Endothelial cell of umbilical vein (primary cell): ENCODE data around the gene B4GALNT3. TPM values are rescaled to one million over a fixed set of nuclear protein-coding genes. Genes with fewer than 3 reads are reported as not detected.

Experiments
- BruUV-seq: library from RNA; stranded (reverse); fragments of 400-500 nt; replicated peaks from 2 replicates; lab custom pipeline; 2021; lab: Mats Ljungman, UMichigan
- CTCF ChIA-PET: fragments of 300-600, 350-600 bp; sonication (Branson Sonifier 250); formaldehyde crosslinking; loops from one replicate; lab custom pipeline; 2021; ENCODE audit warnings: antibody characterized with exemption, inconsistent platforms; lab: Charles Lee
- POLR2A ChIA-PET: fragments of 300-600, 350-600 bp; sonication (Branson Sonifier 250); formaldehyde crosslinking; loops from one replicate; lab custom pipeline; 2021; ENCODE audit warnings: antibody characterized with exemption, inconsistent platforms; lab: Charles Lee
- DNase-seq: peaks from one replicate; pipeline ENCODE4 v3.0.0-alpha.2; 2011; ENCODE audit warnings: low read depth, low spot score
- FAIRE-seq: peaks from 2 replicates; lab custom pipeline; 2011; peaks lifted over from hg19 to GRCh38; lab: Jason Lieb, UNC
- H2AFZ ChIP-seq: 2 replicates; pipeline ENCODE4 v1.6.0; 2012; ENCODE audit warnings: low read depth, low read length, control low read depth, inconsistent platforms
- H3K27ac ChIP-seq: 2 replicates; pipeline ENCODE4 v1.5.1; 2011; ENCODE audit warnings: low read depth, mild to moderate bottlenecking, control low read depth, low read length, moderate library complexity; ENCODE audit not compliant: insufficient read depth
- H3K27me3 ChIP-seq, 2 experiments: 2 replicates each; pipeline versions ENCODE4 v1.6.0 to v1.6.1; 2011; ENCODE audit warnings: low read length in 2 of 2, mixed read lengths in 1 of 2; ENCODE audit not compliant: control insufficient read depth in 2 of 2, insufficient read depth in 2 of 2
- H3K36me3 ChIP-seq, 2 experiments: 2 replicates in 1 of 2; 3 replicates in 1 of 2; pipeline ENCODE4 v1.5.1; 2011; ENCODE audit warnings: low read length in 2 of 2, mild to moderate bottlenecking in 1 of 2, moderate library complexity in 1 of 2; ENCODE audit not compliant: control insufficient read depth in 2 of 2, insufficient read depth in 2 of 2; ENCODE audit errors: extremely low read depth in 1 of 2
- H3K4me1 ChIP-seq: 3 replicates; pipeline ENCODE4 v1.5.1; 2011; ENCODE audit warnings: mild to moderate bottlenecking, low read length; ENCODE audit not compliant: control insufficient read depth, insufficient read depth; ENCODE audit errors: extremely low read depth
- H3K4me2 ChIP-seq: 2 replicates; pipeline ENCODE4 v1.6.1; 2011; ENCODE audit warnings: low read length, control low read depth, mixed read lengths; ENCODE audit not compliant: insufficient read depth
- H3K4me3 ChIP-seq, 3 experiments: fragments of 200-600 bp in 1 of 3; sonication (generic), shearing (Covaris generic) in 1 of 3; replicated peaks in 1 of 3; 2 replicates each; pipeline ENCODE4 v1.5.1; 2011 to 2016; ENCODE audit warnings: control low read depth in 3 of 3, low read length in 3 of 3, mild to moderate bottlenecking in 2 of 3, inconsistent platforms in 1 of 3, low read depth in 1 of 3, moderate library complexity in 1 of 3; ENCODE audit not compliant: insufficient read depth in 1 of 3
- H3K79me2 ChIP-seq: 2 replicates; pipeline ENCODE4 v1.6.0; 2012; ENCODE audit warnings: low read length, inconsistent platforms; ENCODE audit not compliant: control insufficient read depth, insufficient read depth
- H3K9ac ChIP-seq: replicated peaks from 2 replicates; pipeline ENCODE3; 2011; ENCODE audit warnings: low read length, control low read depth; ENCODE audit not compliant: insufficient read depth; ENCODE audit errors: extremely low read depth
- H3K9me1 ChIP-seq: replicated peaks from 3 replicates; pipeline ENCODE4 v1.6.0; 2011; ENCODE audit warnings: mild to moderate bottlenecking, low read length; ENCODE audit not compliant: control insufficient read depth, insufficient read depth; ENCODE audit errors: extremely low read depth
- H3K9me3 ChIP-seq: replicated peaks from 2 replicates; pipeline ENCODE4 v1.5.1; 2012; ENCODE audit warnings: low read length, inconsistent platforms; ENCODE audit not compliant: control insufficient read depth, insufficient read depth
- H4K20me1 ChIP-seq: replicated peaks from 2 replicates; pipeline ENCODE3; 2011; ENCODE audit warnings: mild to moderate bottlenecking, low read length; ENCODE audit not compliant: control insufficient read depth, insufficient read depth; ENCODE audit errors: extremely low read depth
- EZH2 ChIP-seq: IDR thresholded peaks from 2 replicates; pipeline ENCODE4 v1.6.1; 2012; ENCODE audit warnings: borderline replicate concordance, low read depth, mild to moderate bottlenecking, moderate library complexity, low read length, inconsistent platforms; ENCODE audit not compliant: severe bottlenecking
- FOS ChIP-seq: IDR thresholded peaks from 2 replicates; pipeline ENCODE4 v1.6.1; 2011; ENCODE audit warnings: mild to moderate bottlenecking, low read length, moderate library complexity, borderline replicate concordance; ENCODE audit not compliant: insufficient read depth
- GATA2 ChIP-seq: IDR thresholded peaks from 2 replicates; pipeline ENCODE4 v1.7.0; 2011; ENCODE audit warnings: low read depth, mild to moderate bottlenecking, moderate library complexity, mixed read lengths, low read length; ENCODE audit not compliant: insufficient read length, insufficient read depth
- JUN ChIP-seq: IDR thresholded peaks from 2 replicates; pipeline ENCODE4 v1.6.1; 2011; ENCODE audit warnings: borderline replicate concordance, low read depth; ENCODE audit not compliant: insufficient read length, insufficient read depth
- MYC ChIP-seq: IDR thresholded peaks from one replicate; pipeline ENCODE4 v1.6.1; 2011; ENCODE audit warnings: mild to moderate bottlenecking, low read depth, low read length
- POLR2A ChIP-seq: IDR thresholded peaks from 2 replicates; pipeline ENCODE4 v1.6.1; 2012; ENCODE audit warnings: low read depth, mild to moderate bottlenecking, control low read depth, low read length
- POLR2AphosphoS5 ChIP-seq: IDR thresholded peaks from 2 replicates; pipeline ENCODE4 v1.6.1; 2012; ENCODE audit warnings: low read depth, mild to moderate bottlenecking, control low read depth, low read length, moderate library complexity; ENCODE audit not compliant: insufficient read depth
- dilution Hi-C: fragments of 300-500 bp; cut with MboI; formaldehyde crosslinking; loops from one replicate; pipeline ENCODE4 v1.15.0; 2019; ENCODE audit warnings: low sequenced_read_pairs; ENCODE audit not compliant: extremely low pct_ligation_motif_present
- intact Hi-C: fragments of 100-400 bp; cut with micrococcal nuclease; formaldehyde crosslinking; loops from one replicate; pipeline ENCODE4 v1.10.0; 2022
- polyA plus RNA-seq, 4 experiments: library from polyadenylated mRNA; depleted of rRNA in 3 of 4; stranded (reverse) in 3 of 4; unstranded in 1 of 4; fragments of >200 nt; gene quantifications; 2 replicates each; pipeline versions ENCODE4 v1.2.1 to v1.2.3, GENCODE V29; 2011 to 2012; ENCODE audit warnings: missing spikeins in 1 of 4
- total RNA-seq: library from RNA; stranded (reverse); gene quantifications from 2 replicates; pipeline ENCODE4 v1.2.3, GENCODE V29; 2021
- TF ChIP-seq, protein P1 (sequence below): IDR thresholded peaks from 2 replicates; pipeline ENCODE4 v1.6.1; 2011; ENCODE audit not compliant: insufficient read depth, insufficient read length
- TF ChIP-seq, protein P2 (sequence below), 2 donors: IDR thresholded peaks; 1 replicate in 1 of 2; 2 replicates in 1 of 2; pipeline ENCODE4 v1.5.1; 2011; ENCODE audit warnings: low read length in 2 of 2, mild to moderate bottlenecking in 2 of 2, moderate library complexity in 2 of 2, control low read depth in 1 of 2, inconsistent platforms in 1 of 2, low read depth in 1 of 2; ENCODE audit not compliant: insufficient read depth in 1 of 2; ENCODE audit errors: extremely low read depth in 1 of 2

B4GALNT3 gene
- total and polyA plus RNA-seq, 2 donors (not counting 3 experiments of a cell fraction or from before 2014, with no cell fraction given) = 0.07 TPM; not detected in 1

DNA sequence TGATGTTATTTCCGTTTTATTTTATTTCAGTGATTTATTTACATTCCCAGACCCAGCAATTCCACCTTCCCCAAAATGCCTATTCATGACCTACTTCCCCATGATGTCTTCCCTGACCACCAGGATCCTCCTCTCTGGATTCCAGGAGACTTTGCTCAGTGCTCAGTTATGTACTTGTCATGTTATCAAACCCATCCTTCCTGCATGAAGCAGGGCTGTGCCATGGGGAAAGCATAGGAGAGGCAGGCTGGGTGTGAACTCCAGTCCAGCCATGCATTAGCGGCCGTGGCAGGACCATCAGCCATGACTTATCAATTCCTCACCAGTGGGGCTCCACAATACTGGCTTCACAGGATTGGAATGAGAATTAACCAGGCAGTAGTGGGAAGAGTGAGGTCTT, 57.8 kb downstream of the B4GALNT3 start:
- no peak overlapping the region for H3K4me2 ChIP-seq
- CTCF ChIA-PET = interaction anchor here (2.7 kb wide), 1 partner anchor 8 kb away, joined by 8 read pairs; no protein-coding TSS in a partner anchor
- no peak overlapping the region for H3K4me3 ChIP-seq
- DNase-seq = no peak
- POLR2A ChIA-PET = no interaction called here
- intact Hi-C loops = no loop called here
- FAIRE-seq = no peak
- H3K9ac ChIP-seq = no peak overlapping the region
- no peaks in the 10 kb centered on the region for H3K4me1 ChIP-seq
- peaks cover 26 to 37% of the 10 kb centered on the region in 2 experiments for H3K27me3 ChIP-seq
- H3K9me1 ChIP-seq = no peaks in the 10 kb centered on the region
- H3K27ac ChIP-seq = no peak overlapping the region
- dilution Hi-C loops = no loop called here
- TF ChIP-seq JUN (no peak), GATA2 (no peak), EZH2 (no peak), FOS (no peak), MYC (no peak), POLR2AphosphoS5 (no peak), POLR2A (no peak)
- TF ChIP-seq, protein P1, sequence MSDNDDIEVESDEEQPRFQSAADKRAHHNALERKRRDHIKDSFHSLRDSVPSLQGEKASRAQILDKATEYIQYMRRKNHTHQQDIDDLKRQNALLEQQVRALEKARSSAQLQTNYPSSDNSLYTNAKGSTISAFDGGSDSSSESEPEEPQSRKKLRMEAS = no peak
- TF ChIP-seq, protein P2, sequence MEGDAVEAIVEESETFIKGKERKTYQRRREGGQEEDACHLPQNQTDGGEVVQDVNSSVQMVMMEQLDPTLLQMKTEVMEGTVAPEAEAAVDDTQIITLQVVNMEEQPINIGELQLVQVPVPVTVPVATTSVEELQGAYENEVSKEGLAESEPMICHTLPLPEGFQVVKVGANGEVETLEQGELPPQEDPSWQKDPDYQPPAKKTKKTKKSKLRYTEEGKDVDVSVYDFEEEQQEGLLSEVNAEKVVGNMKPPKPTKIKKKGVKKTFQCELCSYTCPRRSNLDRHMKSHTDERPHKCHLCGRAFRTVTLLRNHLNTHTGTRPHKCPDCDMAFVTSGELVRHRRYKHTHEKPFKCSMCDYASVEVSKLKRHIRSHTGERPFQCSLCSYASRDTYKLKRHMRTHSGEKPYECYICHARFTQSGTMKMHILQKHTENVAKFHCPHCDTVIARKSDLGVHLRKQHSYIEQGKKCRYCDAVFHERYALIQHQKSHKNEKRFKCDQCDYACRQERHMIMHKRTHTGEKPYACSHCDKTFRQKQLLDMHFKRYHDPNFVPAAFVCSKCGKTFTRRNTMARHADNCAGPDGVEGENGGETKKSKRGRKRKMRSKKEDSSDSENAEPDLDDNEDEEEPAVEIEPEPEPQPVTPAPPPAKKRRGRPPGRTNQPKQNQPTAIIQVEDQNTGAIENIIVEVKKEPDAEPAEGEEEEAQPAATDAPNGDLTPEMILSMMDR (IDR thresholded peaks at IDR 0.05; ENCODE audit: extremely low read depth in 1 of 2, insufficient read depth in 1 of 2, low read depth in 1 of 2, low read length in 2 of 2) = no peak
- no TSS peak for BruUV-seq
- no peaks in the 10 kb centered on the region for H3K9me3 ChIP-seq
- H4K20me1 ChIP-seq = no peaks in the 10 kb centered on the region
- no peaks in the 10 kb centered on the region for H3K79me2 ChIP-seq
- no peaks in the 10 kb centered on the region for H3K36me3 ChIP-seq
- no peak overlapping the region for H2AFZ ChIP-seq
